ENCODE results near the gene BIRC7. TPM values are rescaled to one million over a fixed set of nuclear protein-coding genes. Genes with fewer than 3 reads are reported as not detected.

The BIRC7 gene
- total RNA-seq, 1 donor from 2014 or later: not detected

Small RNA genes within 50 kb of the gene (small RNA-seq; reads per million reads assigned to genes)
- gene MIR3196 (not detected), gene MIR4326 (1.7 reads per million, percentile 78 among the genes with 10 or more reads in this experiment)

Other genes with a start within 250 kb of the BIRC7 start
- not detected for gene BHLHE23, start 228.9 kb upstream of the BIRC7 start, total RNA-seq
- 20.4 TPM for gene YTHDF1, start 19.8 kb upstream of the BIRC7 start, total RNA-seq
- gene NKAIN4, start 18.6 kb downstream of the BIRC7 start, total RNA-seq: 14.7 TPM
- gene ARFGAP1, start 36.9 kb downstream of the BIRC7 start, total RNA-seq: 25.3 TPM
- gene COL20A1, start 57.3 kb downstream of the BIRC7 start, total RNA-seq: 4.1 TPM
- 6.9 TPM for gene CHRNA4, start 125.4 kb downstream of the BIRC7 start, total RNA-seq
- gene KCNQ2, start 236.8 kb downstream of the BIRC7 start, total RNA-seq: 159 TPM

All from frontal cortex (tissue), 1 donor.